OCI-LY3 (cell line): ENCODE results near the gene NTRK1.

Source experiments
- H2AFZ ChIP-seq: fragments of 200-600, 300-600 bp; shearing (Covaris generic); 2 replicates; pipeline ENCODE4 v1.6.0; 2014; ENCODE audit warnings: antibody characterized with exemption, low read depth, low read length
- H3K27ac ChIP-seq: fragments of 200-600, 300-600 bp; sonication (generic); 2 replicates; pipeline ENCODE4 v1.5.1; 2014; ENCODE audit warnings: mild to moderate bottlenecking, low read length, moderate library complexity, mixed read lengths
- H3K27me3 ChIP-seq: fragments of 200-600, 300-600 bp; sonication (generic); 2 replicates; pipeline ENCODE4 v1.6.1; 2014; ENCODE audit warnings: low read depth, low read length, mixed read lengths
- H3K36me3 ChIP-seq: fragments of 200-600, 300-600 bp; sonication (generic); replicated peaks from 2 replicates; pipeline ENCODE3; 2014; ENCODE audit warnings: low read depth, low read length, mixed read lengths
- H3K4me1 ChIP-seq: fragments of 300-600, 200-600 bp; sonication (generic); 2 replicates; pipeline ENCODE4 v1.6.1; 2014; ENCODE audit warnings: low read length, mixed read lengths
- H3K4me2 ChIP-seq: fragments of 200-600, 300-600 bp; sonication (generic); 2 replicates; pipeline ENCODE4 v1.6.1; 2014; ENCODE audit warnings: low read length, mixed read lengths
- H3K4me3 ChIP-seq: fragments of 300-600, 200-600 bp; sonication (generic); 2 replicates; pipeline ENCODE4 v1.5.1; 2014; ENCODE audit warnings: antibody characterized with exemption, mild to moderate bottlenecking, low read length, moderate library complexity
- H3K79me2 ChIP-seq: fragments of 300-600, 200-600 bp; shearing (Covaris generic); 2 replicates; pipeline ENCODE4 v1.6.1; 2014; ENCODE audit warnings: mild to moderate bottlenecking, low read length, mixed read lengths
- H3K9ac ChIP-seq: fragments of 300-600, 200-600 bp; shearing (Covaris generic); 2 replicates; pipeline ENCODE4 v1.6.0; 2014; ENCODE audit warnings: mild to moderate bottlenecking, low read length, moderate library complexity
- H3K9me3 ChIP-seq: fragments of 200-600, 300-600 bp; shearing (Covaris generic); 2 replicates; pipeline ENCODE4 v1.6.1; 2014; ENCODE audit warnings: low read length, mixed read lengths; ENCODE audit not compliant: insufficient read depth
- H4K20me1 ChIP-seq: fragments of 200-600, 300-600 bp; sonication (generic); 2 replicates; pipeline ENCODE4 v1.6.1; 2016; ENCODE audit warnings: low read length, mixed read lengths; ENCODE audit not compliant: insufficient read depth
- CTCF ChIP-seq: fragments of 200-600, 300-600 bp; sonication (generic); IDR thresholded peaks from 2 replicates; pipeline ENCODE4 v1.5.1; 2014; ENCODE audit warnings: antibody characterized with exemption, low read length, low read depth
- EZH2phosphoT487 ChIP-seq: fragments of 200-600 bp; shearing (Covaris generic); IDR thresholded peaks from 2 replicates; pipeline ENCODE4 v1.6.1; 2018; ENCODE audit warnings: antibody characterized with exemption, mixed run types, low read depth

NTRK1 gene

DNA sequence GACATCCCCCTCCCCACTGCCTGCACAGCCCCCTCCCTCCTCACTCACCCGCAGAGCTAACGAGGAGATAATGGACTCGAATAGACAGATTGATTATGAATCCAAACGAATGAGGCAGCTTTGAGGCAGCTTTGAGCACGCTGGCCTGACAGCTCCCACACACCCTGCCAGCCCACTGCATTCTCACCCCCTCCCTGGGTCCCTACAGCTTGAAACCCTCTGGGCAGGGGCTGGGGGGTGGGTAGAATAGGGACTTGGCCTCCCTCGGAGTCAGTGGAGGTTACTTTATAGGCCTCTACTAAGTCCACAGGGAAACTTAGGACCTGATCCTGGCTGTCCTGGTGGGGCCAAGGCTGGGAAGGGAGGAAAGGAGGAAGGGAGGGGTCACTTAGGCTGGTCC is 1.9 kb downstream of the NTRK1 start:
- Histone ChIP-seq H3K4me3 (no peak overlapping the region), H3K4me1 (peaks cover 13% of the 10 kb centered on the region; the same call in 1 of the 2 replicates), H2AFZ (no peak overlapping the region), H4K20me1 (no peaks in the 10 kb centered on the region), H3K36me3 (no peaks in the 10 kb centered on the region), H3K4me2 (no peak overlapping the region), H3K27me3 (peaks cover 50% of the 10 kb centered on the region), H3K9ac (no peak overlapping the region), H3K79me2 (no peaks in the 10 kb centered on the region), H3K9me3 (no peaks in the 10 kb centered on the region), H3K27ac (no peak overlapping the region)
- no peak for TF ChIP-seq EZH2phosphoT487
- no peak for TF ChIP-seq CTCF

DNA sequence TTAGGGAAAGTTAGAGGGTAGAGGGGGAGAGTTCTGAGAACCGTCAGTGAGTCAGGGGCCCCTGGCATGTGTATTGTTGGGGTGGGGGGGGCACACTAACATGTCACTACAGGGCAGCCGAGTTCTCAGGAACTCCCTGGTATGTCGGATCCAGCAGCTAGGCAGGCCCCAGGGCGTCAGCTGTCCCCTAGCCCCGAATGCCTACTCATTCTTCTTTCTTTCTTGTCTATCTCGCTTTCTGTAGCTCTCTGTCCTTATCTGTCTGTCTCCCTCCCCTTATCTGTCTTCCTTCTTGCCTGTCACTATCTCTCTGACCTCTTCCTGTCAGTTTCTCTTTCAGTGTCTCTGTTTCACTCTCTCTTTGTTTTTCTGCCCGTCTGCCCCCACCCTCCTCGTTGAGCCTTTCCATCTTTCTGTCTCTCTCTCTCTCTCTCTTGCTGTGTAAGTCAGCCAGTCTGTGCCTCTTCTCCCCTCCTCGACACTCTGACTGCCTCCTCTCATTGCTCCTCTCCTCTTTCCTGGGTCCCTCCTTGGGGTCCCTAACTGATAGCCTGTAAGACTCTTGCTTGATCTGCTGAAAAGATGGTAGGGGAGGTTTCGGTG is 2.4 kb downstream of the NTRK1 start:
- Histone ChIP-seq H3K27me3 (peaks cover 45% of the 10 kb centered on the region), H3K4me2 (no peak overlapping the region), H3K4me1 (peaks cover 13% of the 10 kb centered on the region; the same call in 1 of the 2 replicates), H2AFZ (no peak overlapping the region), H3K9ac (no peak overlapping the region), H3K4me3 (no peak overlapping the region), H3K36me3 (no peaks in the 10 kb centered on the region), H3K27ac (no peak overlapping the region), H3K79me2 (no peaks in the 10 kb centered on the region), H4K20me1 (no peaks in the 10 kb centered on the region), H3K9me3 (no peaks in the 10 kb centered on the region)
- TF ChIP-seq CTCF: no peak
- no peak for TF ChIP-seq EZH2phosphoT487

DNA sequence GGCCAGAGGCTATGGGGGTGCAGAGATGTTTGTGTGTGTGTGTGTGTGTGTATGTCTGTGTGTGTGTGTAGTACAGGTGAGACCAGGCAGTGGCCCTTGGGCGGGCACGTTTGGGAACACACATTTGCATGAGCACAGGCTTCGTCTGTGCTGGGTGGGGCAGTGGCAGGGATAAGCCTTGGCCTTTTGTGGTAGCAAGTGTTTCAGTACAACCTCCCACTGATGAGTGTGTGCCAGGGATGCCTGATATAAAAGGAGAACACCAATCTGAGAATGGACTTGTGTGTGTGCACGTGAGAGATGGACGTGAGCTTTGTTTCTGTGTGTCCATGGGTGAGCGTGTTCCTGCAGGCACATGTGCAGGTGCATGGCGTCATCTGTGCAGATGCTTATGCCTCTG is 3.0 kb downstream of the NTRK1 start:
- Histone ChIP-seq H2AFZ (no peak overlapping the region), H4K20me1 (no peaks in the 10 kb centered on the region), H3K4me1 (peaks cover 13% of the 10 kb centered on the region; the same call in 1 of the 2 replicates), H3K4me3 (no peak overlapping the region), H3K9me3 (no peaks in the 10 kb centered on the region), H3K9ac (no peak overlapping the region), H3K4me2 (no peak overlapping the region), H3K79me2 (no peaks in the 10 kb centered on the region), H3K27me3 (peaks cover 40% of the 10 kb centered on the region), H3K36me3 (no peaks in the 10 kb centered on the region), H3K27ac (no peak overlapping the region)
- TF ChIP-seq EZH2phosphoT487 (no peak), CTCF (no peak)

- H3K79me2 ChIP-seq: no peaks in the 10 kb centered on the region
- H3K4me1 ChIP-seq: peaks cover 13% of the 10 kb centered on the region; the same call in 1 of the 2 replicates
- H3K27me3 ChIP-seq: peaks cover 31% of the 10 kb centered on the region
- H3K9me3 ChIP-seq: no peaks in the 10 kb centered on the region
- no peak overlapping the region for H3K4me3 ChIP-seq
- no peak overlapping the region for H3K4me2 ChIP-seq
- H4K20me1 ChIP-seq: no peaks in the 10 kb centered on the region
- no peak overlapping the region for H3K27ac ChIP-seq
- no peaks in the 10 kb centered on the region for H3K36me3 ChIP-seq
- H2AFZ ChIP-seq: no peak overlapping the region
- H3K9ac ChIP-seq: no peak overlapping the region
- no peak for TF ChIP-seq CTCF
- no peak for TF ChIP-seq EZH2phosphoT487
Measured at GRCh38 chr1:156864796-156865195, 4.1 kb downstream of the NTRK1 start.
